CD4-positive, alpha-beta T cell (primary cell): ENCODE results near the gene MOSPD3. TPM values are rescaled to one million over a fixed set of nuclear protein-coding genes. Genes with fewer than 3 reads are reported as not detected.

Experiments used
- ATAC-seq: fragments of 200-7000 bp; cut with Tn5 transposase; one replicate; pipeline ENCODE4 v1.10.0; 2022; ENCODE audit warnings: mild to moderate bottlenecking; ENCODE audit not compliant: poor library complexity
- CTCF ChIA-PET: fragments of 350-600 bp; sonication (Branson Sonifier 250); formaldehyde crosslinking; loops from one replicate; lab custom pipeline; 2021; ENCODE audit warnings: antibody characterized with exemption, inconsistent platforms; lab: Charles Lee
- POLR2A ChIA-PET: fragments of 350-600 bp; sonication (Branson Sonifier 250); formaldehyde crosslinking; loops from one replicate; lab custom pipeline; 2021; ENCODE audit warnings: antibody characterized with exemption, inconsistent platforms; lab: Charles Lee
- DNase-seq, 14 experiments: peaks; one replicate each; pipeline ENCODE4 v3.0.0-alpha.2; 2013 to 2020; ENCODE audit warnings: mixed read lengths in 2 of 14
- H3K27ac ChIP-seq, 2 donors: one replicate each; pipeline versions ENCODE4 v1.5.1 to v1.7.0; 2013; ENCODE audit warnings: low read length in 2 of 2, low read depth in 1 of 2, mild to moderate bottlenecking in 1 of 2
- H3K27me3 ChIP-seq, 2 experiments: 1 replicate in 1 of 2; 2 replicates in 1 of 2; pipeline versions ENCODE4 v1.6.1 to v1.7.0; 2013; ENCODE audit warnings: low read length in 2 of 2, control low read depth in 1 of 2, mild to moderate bottlenecking in 1 of 2, moderate library complexity in 1 of 2; ENCODE audit not compliant: insufficient read depth in 2 of 2, control insufficient read depth in 1 of 2
- H3K36me3 ChIP-seq: one replicate; pipeline ENCODE4 v1.6.1; 2013; ENCODE audit warnings: low read length, control low read depth; ENCODE audit not compliant: insufficient read depth
- H3K4me1 ChIP-seq: one replicate; pipeline ENCODE4 v1.6.1; 2013; ENCODE audit warnings: low read length, control low read depth; ENCODE audit not compliant: insufficient read depth
- H3K4me3 ChIP-seq: one replicate; pipeline ENCODE4 v1.5.1; 2013; ENCODE audit warnings: mild to moderate bottlenecking, low read length, moderate library complexity
- H3K9me3 ChIP-seq, 2 experiments: 1 replicate in 1 of 2; 2 replicates in 1 of 2; pipeline versions ENCODE4 v1.6.1 to v1.7.0; 2013; ENCODE audit warnings: low read length in 2 of 2, mild to moderate bottlenecking in 2 of 2, control low read depth in 1 of 2, moderate library complexity in 1 of 2; ENCODE audit not compliant: control insufficient read depth in 1 of 2, insufficient read depth in 1 of 2
- H3K27ac Mint-ChIP-seq: one replicate; pipeline ENCODE4 v1.8.0; 2020; ENCODE audit warnings: mixed read lengths
- H3K27me3 Mint-ChIP-seq: one replicate; pipeline ENCODE4 v1.8.0; 2021; ENCODE audit warnings: mixed read lengths
- H3K36me3 Mint-ChIP-seq: one replicate; pipeline ENCODE4 v1.8.0; 2021; ENCODE audit warnings: low read depth, mixed read lengths
- H3K4me1 Mint-ChIP-seq: one replicate; pipeline ENCODE4 v1.8.0; 2021; ENCODE audit warnings: low read depth, mixed read lengths
- H3K4me3 Mint-ChIP-seq: one replicate; pipeline ENCODE4 v1.8.0; 2020; ENCODE audit warnings: mild to moderate bottlenecking, mixed read lengths
- H3K9me3 Mint-ChIP-seq: one replicate; pipeline ENCODE4 v1.8.0; 2020; ENCODE audit warnings: mixed read lengths
- intact Hi-C, 2 experiments: fragments of 100-400 bp; cut with DNase I in 1 of 2; cut with micrococcal nuclease in 1 of 2; formaldehyde crosslinking; loops; one replicate each; pipeline versions ENCODE4 v1.15.1 to v1.9.0; 2023 to 2025; cut with DNase I, micrococcal nuclease
- total RNA-seq, 174 experiments: library from RNA in 2 of 174; stranded (reverse) in 2 of 174; gene quantifications; one replicate each; pipeline ENCODE4 v1.2.3 and lab custom pipeline; 2021 to 2026
- TF ChIP-seq, protein P1 (sequence below): fragments of 200-600 bp; IDR thresholded peaks from one replicate; pipeline ENCODE4 v1.8.0; 2022; ENCODE audit warnings: antibody characterized with exemption, mild to moderate bottlenecking

Gene MOSPD3
- total RNA-seq, 2 experiments from 2014 or later, result 8.5 to 10.9 TPM

DNA sequence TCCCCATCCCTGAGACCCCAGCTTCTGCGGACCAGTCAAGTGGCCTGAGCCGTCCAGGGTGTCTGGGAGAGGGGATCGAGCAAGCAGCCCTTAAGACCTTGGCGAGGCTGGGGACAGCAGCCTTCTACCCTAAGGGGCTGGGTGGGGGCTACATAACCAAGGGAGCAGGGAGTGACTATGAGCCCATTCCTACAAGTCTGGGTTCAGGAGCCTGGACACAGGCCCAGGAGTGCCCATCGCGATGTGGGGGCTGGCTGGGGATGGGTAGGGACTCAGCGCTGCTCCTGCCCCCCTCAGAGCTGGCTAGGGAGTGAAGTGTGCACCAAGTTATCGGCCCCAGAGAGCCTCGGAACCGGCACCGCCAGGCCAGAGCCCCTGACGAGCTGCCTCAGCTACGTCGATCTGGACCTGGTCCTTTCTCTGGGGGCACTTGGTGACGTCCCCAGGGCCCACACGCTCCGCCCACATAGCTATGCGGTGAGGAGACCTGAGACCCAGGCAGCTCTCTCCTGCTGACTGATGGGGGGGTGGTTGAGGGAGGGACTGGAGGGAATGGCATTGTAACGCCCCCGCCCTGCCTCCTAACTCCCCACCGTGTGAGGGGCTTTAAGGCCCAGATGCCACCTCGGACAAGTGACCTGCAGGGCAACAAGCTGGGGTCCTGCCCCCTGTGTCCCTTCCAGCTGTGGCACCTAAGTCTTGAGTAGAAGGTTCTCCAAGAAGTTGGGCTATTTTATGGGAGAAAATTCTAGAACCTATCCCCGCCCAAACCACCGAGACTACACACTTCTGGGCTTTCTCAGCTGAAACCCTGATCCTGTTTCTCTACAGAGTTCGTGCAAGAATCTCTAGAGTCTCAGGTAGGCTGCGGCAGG lies 41.1 kb upstream of the MOSPD3 start:
- ChIA-PET POLR2A (interaction anchor here (0.8 to 4.6 kb wide), 6 partner anchors 10 to 134 kb away, joined by 3 to 70 read pairs (median 4); partner anchors contain the start of genes FBXO24, LRCH4, MOSPD3 and POP7), CTCF (interaction anchor here (1.0 to 1.3 kb wide), 2 partner anchors 11 to 17 kb away, joined by 3 to 6 read pairs; no protein-coding TSS in a partner anchor)
- H3K27ac Mint-ChIP-seq, result peak overlapping the region; percentile 73
- no peaks in the 10 kb centered on the region for H3K9me3 ChIP-seq
- no peaks in the 10 kb centered on the region for H3K9me3 Mint-ChIP-seq
- H3K27ac ChIP-seq, result no peak overlapping the region
- peaks cover 55% of the 10 kb centered on the region for H3K4me1 ChIP-seq
- H3K36me3 ChIP-seq, result peaks cover 39% of the 10 kb centered on the region
- H3K27me3 Mint-ChIP-seq, result no peaks in the 10 kb centered on the region
- H3K4me3 Mint-ChIP-seq, result peak overlapping the region; percentile 45
- H3K4me1 Mint-ChIP-seq, result peaks cover 34% of the 10 kb centered on the region
- intact Hi-C loops, result loop anchor here (1.0 kb wide), 2 partner anchors 12 to 15 kb away; partner anchors contain the start of genes FBXO24 (in 1 of the 2) and LRCH4 (in 1 of the 2)
- peaks cover 32% of the 10 kb centered on the region for H3K36me3 Mint-ChIP-seq
- no peaks in the 10 kb centered on the region for H3K27me3 ChIP-seq
- TF ChIP-seq, protein P1, sequence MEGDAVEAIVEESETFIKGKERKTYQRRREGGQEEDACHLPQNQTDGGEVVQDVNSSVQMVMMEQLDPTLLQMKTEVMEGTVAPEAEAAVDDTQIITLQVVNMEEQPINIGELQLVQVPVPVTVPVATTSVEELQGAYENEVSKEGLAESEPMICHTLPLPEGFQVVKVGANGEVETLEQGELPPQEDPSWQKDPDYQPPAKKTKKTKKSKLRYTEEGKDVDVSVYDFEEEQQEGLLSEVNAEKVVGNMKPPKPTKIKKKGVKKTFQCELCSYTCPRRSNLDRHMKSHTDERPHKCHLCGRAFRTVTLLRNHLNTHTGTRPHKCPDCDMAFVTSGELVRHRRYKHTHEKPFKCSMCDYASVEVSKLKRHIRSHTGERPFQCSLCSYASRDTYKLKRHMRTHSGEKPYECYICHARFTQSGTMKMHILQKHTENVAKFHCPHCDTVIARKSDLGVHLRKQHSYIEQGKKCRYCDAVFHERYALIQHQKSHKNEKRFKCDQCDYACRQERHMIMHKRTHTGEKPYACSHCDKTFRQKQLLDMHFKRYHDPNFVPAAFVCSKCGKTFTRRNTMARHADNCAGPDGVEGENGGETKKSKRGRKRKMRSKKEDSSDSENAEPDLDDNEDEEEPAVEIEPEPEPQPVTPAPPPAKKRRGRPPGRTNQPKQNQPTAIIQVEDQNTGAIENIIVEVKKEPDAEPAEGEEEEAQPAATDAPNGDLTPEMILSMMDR, result no peak
- ATAC-seq, result no peak
- H3K4me3 ChIP-seq, result no peak overlapping the region
- DNase-seq, result peak in 1 of 14 experiments; percentile 38

DNA sequence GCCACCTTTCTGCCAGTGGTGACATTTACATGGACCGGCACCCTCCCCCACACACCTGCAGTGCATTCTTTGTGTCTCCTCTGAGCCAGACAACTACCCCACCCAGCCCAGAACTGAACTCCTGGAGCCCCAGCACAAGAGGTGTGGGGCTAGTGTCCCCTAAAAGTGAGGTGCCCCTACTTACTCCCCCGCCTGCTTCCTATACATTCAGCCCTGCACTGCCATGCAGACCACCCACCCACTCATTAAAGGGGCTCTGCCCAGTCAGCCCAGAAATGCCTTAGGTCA lies 40.6 kb upstream of the MOSPD3 start:
- Mint-ChIP-seq H3K27me3 (no peaks in the 10 kb centered on the region), H3K9me3 (no peaks in the 10 kb centered on the region), H3K4me1 (peaks cover 34% of the 10 kb centered on the region), H3K4me3 (peak overlapping the region; percentile 45), H3K27ac (peak overlapping the region; percentile 73), H3K36me3 (peaks cover 37% of the 10 kb centered on the region)
- peaks cover 45% of the 10 kb centered on the region for H3K36me3 ChIP-seq
- ChIA-PET CTCF (interaction anchor here (1.0 to 1.3 kb wide), 2 partner anchors 12 to 17 kb away, joined by 3 to 6 read pairs; no protein-coding TSS in a partner anchor), POLR2A (interaction anchor here (0.8 to 4.6 kb wide), 4 partner anchors 10 to 134 kb away, joined by 3 to 70 read pairs (median 4); partner anchors contain the start of genes FBXO24, LRCH4, MOSPD3 and POP7)
- no peak overlapping the region for H3K4me3 ChIP-seq
- H3K9me3 ChIP-seq, result no peaks in the 10 kb centered on the region
- H3K4me1 ChIP-seq, result peaks cover 55% of the 10 kb centered on the region
- TF ChIP-seq, protein P1, result no peak
- H3K27ac ChIP-seq, result no peak overlapping the region
- DNase-seq (peak in 1 of 14 experiments; percentile 39), ATAC-seq (no peak)
- H3K27me3 ChIP-seq, result no peaks in the 10 kb centered on the region
- intact Hi-C loops, result no loop called here

DNA sequence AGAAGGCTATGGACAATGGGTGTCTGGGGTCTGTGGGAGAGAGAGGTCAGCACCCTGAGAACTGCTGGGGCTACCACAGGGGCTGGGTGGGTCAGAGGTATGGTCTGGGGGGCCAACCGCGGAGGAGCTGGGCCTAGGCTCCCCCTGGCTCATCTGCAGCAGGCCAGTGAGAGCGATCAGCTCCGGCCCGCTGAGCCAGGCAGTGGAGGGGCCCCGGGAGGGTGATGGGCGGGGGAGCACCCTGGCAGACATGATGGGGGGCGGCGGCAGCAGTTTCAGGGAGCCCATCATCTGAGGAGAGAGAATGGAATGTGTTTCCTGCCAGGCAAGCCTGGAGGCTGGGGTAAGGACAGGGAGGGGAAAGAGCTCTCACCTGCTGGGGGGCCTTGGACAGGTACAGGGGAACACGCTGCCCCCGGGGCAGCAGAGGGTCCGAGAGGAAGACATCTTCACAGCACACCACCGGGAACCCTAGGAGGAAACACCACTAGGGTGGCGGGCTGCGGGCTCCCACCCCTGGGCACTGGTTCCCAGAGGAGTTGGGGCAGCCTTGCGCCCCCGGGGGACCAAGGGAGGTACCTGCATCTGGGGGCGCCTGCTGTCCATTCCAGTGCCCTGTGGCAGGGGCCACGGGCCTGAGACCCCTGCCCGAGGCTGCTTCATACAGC lies 39.9 kb upstream of the MOSPD3 start:
- no peak overlapping the region for H3K27ac ChIP-seq
- no peaks in the 10 kb centered on the region for H3K27me3 ChIP-seq
- Mint-ChIP-seq H3K27ac (peak overlapping the region; percentile 73), H3K4me3 (peak overlapping the region; percentile 45), H3K9me3 (no peaks in the 10 kb centered on the region), H3K36me3 (peaks cover 41% of the 10 kb centered on the region), H3K27me3 (no peaks in the 10 kb centered on the region), H3K4me1 (peaks cover 31% of the 10 kb centered on the region)
- no peaks in the 10 kb centered on the region for H3K9me3 ChIP-seq
- CTCF ChIA-PET, result no interaction called here
- DNase-seq (no peak), ATAC-seq (no peak)
- intact Hi-C loops, result no loop called here
- no peak overlapping the region for H3K4me3 ChIP-seq
- TF ChIP-seq, protein P1, result no peak
- peaks cover 51% of the 10 kb centered on the region for H3K36me3 ChIP-seq
- peaks cover 51% of the 10 kb centered on the region for H3K4me1 ChIP-seq
- POLR2A ChIA-PET, result interaction anchor here (4.6 kb wide), 1 partner anchor 13 kb away, joined by 70 read pairs; the partner anchor contains the start of genes FBXO24 and LRCH4
